Smooth muscle cell (in vitro differentiated cells): ENCODE measurements around the gene SLC5A1. TPM values are rescaled to one million over a fixed set of nuclear protein-coding genes. Genes with fewer than 3 reads are reported as not detected.

ENCODE experiments used
- DNase-seq: peaks from one replicate; lab custom pipeline; 2025; ENCODE audit not compliant: unreplicated experiment; lab: John Stamatoyannopoulos, UW
- H2AFZ ChIP-seq: fragments of 200-600 bp; sonication (generic); 2 replicates; pipeline ENCODE4 v1.6.0; 2016; ENCODE audit warnings: antibody characterized with exemption, low read depth, mild to moderate bottlenecking
- H3F3A ChIP-seq: fragments of 200-600 bp; sonication (generic); 2 replicates; pipeline ENCODE4 v1.6.0; 2017; ENCODE audit warnings: antibody characterized with exemption, low read depth
- H3K27ac ChIP-seq: fragments of 200-600 bp; sonication (generic); 2 replicates; pipeline ENCODE4 v1.5.1; 2016; ENCODE audit warnings: low read depth, mild to moderate bottlenecking
- H3K27me3 ChIP-seq: fragments of 200-600 bp; sonication (generic); 2 replicates; pipeline ENCODE4 v1.6.1; 2016; ENCODE audit warnings: low read depth, mild to moderate bottlenecking
- H3K36me3 ChIP-seq: fragments of 200-600 bp; sonication (generic); 2 replicates; pipeline ENCODE4 v1.5.1; 2016; ENCODE audit warnings: low read depth
- H3K4me1 ChIP-seq: fragments of 200-600 bp; sonication (generic); 2 replicates; pipeline ENCODE4 v1.5.1; 2016; ENCODE audit warnings: low read depth
- H3K4me2 ChIP-seq: fragments of 200-600 bp; sonication (generic); 2 replicates; pipeline ENCODE4 v1.6.0; 2016; ENCODE audit warnings: mild to moderate bottlenecking
- H3K4me3 ChIP-seq: fragments of 200-600 bp; sonication (generic); 2 replicates; pipeline ENCODE4 v1.5.1; 2016; ENCODE audit warnings: mild to moderate bottlenecking
- H3K79me2 ChIP-seq: fragments of 200-600 bp; sonication (generic); 2 replicates; pipeline ENCODE4 v1.6.0; 2016; ENCODE audit warnings: low read depth, mild to moderate bottlenecking
- H3K9ac ChIP-seq: fragments of 200-600 bp; sonication (generic); 2 replicates; pipeline ENCODE4 v1.6.0; 2016; ENCODE audit warnings: low read depth
- H3K9me3 ChIP-seq: fragments of 200-600 bp; sonication (generic); replicated peaks from 2 replicates; pipeline ENCODE4 v1.5.1; 2016; ENCODE audit warnings: low read depth
- H4K20me1 ChIP-seq: fragments of 200-600 bp; sonication (generic); 2 replicates; pipeline ENCODE4 v1.6.0; 2016; ENCODE audit warnings: low read depth
- WGBS: methylation state at CpG from one replicate; pipeline ENCODE4 v1.1.7; 2016; ENCODE audit warnings: low lambda C conversion rate; 5-methylcytosine and 5-hydroxymethylcytosine counted together
- polyA plus RNA-seq: library from polyadenylated mRNA; unstranded; fragments of >200 nt; fragmentation: Nextera tagmentation; extraction: Ambion mirVana; gene quantifications from 2 replicates; pipeline ENCODE4 v1.2.1, GENCODE V29; 2016
- total RNA-seq: library from RNA; depleted of rRNA; stranded (reverse); fragments of >200 nt; gene quantifications from 2 replicates; pipeline ENCODE4 v1.2.3, GENCODE V29; 2014
- TF ChIP-seq, protein P1 (sequence below): fragments of 200-600 bp; sonication (generic); IDR thresholded peaks from 2 replicates; pipeline ENCODE4 v1.5.1; 2017; ENCODE audit warnings: borderline replicate concordance, mild to moderate bottlenecking, antibody characterized with exemption; ENCODE audit not compliant: insufficient read depth, poor library complexity, severe bottlenecking

SLC5A1 gene
- total and polyA plus RNA-seq, 2 experiments from 2014 or later = not detected

DNA sequence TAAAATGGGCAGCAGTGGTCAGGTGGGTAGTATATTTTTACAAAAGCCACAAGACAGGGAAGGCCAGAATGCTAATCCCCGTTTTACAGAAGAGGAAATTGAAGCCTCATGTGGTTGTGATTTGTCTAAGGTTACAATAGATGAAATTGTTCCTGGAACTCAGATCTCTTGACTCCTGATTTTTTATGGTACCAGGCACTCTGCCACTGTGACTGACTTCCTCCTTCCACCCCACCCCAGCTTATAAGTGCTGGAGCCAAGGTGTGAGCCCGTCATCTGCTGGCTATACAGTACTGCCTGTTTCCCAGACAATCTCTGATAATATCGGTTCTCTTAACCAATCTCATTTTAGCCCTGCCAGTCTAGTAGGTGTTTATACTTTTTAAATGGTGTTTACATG lies 1.9 kb downstream of the SLC5A1 start:
- WGBS = 85% methylated on average over 3 of the region's 3 CpGs
- TF ChIP-seq, protein P1, sequence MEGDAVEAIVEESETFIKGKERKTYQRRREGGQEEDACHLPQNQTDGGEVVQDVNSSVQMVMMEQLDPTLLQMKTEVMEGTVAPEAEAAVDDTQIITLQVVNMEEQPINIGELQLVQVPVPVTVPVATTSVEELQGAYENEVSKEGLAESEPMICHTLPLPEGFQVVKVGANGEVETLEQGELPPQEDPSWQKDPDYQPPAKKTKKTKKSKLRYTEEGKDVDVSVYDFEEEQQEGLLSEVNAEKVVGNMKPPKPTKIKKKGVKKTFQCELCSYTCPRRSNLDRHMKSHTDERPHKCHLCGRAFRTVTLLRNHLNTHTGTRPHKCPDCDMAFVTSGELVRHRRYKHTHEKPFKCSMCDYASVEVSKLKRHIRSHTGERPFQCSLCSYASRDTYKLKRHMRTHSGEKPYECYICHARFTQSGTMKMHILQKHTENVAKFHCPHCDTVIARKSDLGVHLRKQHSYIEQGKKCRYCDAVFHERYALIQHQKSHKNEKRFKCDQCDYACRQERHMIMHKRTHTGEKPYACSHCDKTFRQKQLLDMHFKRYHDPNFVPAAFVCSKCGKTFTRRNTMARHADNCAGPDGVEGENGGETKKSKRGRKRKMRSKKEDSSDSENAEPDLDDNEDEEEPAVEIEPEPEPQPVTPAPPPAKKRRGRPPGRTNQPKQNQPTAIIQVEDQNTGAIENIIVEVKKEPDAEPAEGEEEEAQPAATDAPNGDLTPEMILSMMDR = no peak
- H3K36me3 ChIP-seq = no peaks in the 10 kb centered on the region
- no peak overlapping the region for H3K9ac ChIP-seq
- H3K79me2 ChIP-seq = no peaks in the 10 kb centered on the region
- H3K27me3 ChIP-seq = peaks cover 9% of the 10 kb centered on the region
- DNase-seq = no peak
- no peak overlapping the region for H3K27ac ChIP-seq
- H2AFZ ChIP-seq = no peak overlapping the region
- no peaks in the 10 kb centered on the region for H3K4me1 ChIP-seq
- no peak overlapping the region for H3K4me2 ChIP-seq
- no peak overlapping the region for H3K4me3 ChIP-seq
- no peaks in the 10 kb centered on the region for H3K9me3 ChIP-seq
- no peaks in the 10 kb centered on the region for H4K20me1 ChIP-seq
- H3F3A ChIP-seq = no peaks in the 10 kb centered on the region

DNA sequence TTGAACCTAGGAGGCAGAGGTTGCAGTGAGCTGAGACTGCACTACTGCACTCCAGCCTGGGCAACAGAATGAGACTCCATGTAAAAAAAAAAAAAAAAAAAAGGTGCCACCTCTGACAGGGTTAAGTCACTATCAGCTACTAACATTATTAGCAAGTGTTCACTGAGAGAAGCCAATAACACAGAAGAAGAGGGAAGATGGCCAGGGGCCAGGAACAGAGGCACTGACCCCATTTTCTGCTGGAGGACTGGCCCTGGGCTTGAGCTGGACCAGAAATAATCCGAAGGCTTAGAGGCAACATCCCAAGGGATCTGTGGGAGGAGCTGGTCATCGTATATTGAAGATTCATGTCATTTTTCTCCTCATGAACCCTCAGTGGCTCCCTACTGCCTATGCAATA lies 5.0 kb downstream of the SLC5A1 start:
- Histone ChIP-seq H3K4me2 (no peak overlapping the region), H3K79me2 (no peaks in the 10 kb centered on the region), H4K20me1 (no peaks in the 10 kb centered on the region), H3K9me3 (no peaks in the 10 kb centered on the region), H3K27ac (no peak overlapping the region), H3K27me3 (peaks cover 9% of the 10 kb centered on the region), H2AFZ (no peak overlapping the region), H3K4me1 (no peaks in the 10 kb centered on the region), H3K4me3 (no peak overlapping the region), H3F3A (no peaks in the 10 kb centered on the region), H3K9ac (no peak overlapping the region), H3K36me3 (no peaks in the 10 kb centered on the region)
- TF ChIP-seq, protein P1 = no peak
- WGBS = 73% methylated on average over 2 of the region's 2 CpGs
- no peak for DNase-seq

DNA sequence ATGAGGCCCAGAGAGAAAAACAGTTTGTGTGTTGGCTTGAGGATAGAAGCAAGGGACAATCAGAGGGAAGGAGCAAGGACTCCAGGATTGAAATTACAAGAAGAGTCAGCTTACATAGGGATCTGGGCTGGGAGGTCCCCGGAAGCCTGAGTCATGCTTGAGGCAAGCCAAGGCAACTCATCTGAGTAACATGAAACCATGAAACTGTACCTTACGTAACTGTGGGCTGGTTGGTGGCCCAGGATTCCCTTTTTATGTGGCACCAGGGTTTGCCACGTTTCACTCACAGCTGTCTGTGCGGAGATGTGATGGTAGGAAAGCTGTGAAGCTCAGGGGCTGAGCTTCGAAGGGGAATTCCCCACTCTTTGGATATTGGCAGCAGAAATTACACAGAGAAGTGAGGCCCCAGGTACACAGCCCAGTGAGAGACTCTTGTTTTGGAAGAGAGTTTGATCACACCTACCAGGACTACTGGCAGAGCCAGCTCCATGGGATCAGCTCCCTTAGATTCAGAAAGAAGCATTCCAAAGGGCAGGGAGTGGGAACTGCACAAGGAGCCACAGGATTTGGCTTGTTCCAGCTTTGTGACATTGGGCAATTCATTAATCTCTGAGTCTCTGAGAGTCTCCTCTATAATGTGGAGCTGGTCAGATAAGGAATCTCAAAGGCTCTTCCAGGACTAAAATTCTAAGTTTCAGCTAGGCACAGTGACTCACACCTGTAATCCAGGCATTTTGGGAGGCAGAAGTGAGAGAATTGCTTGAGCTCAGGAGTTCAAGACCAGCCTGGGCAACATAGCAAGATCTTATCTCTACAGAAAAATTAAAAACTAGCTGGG lies 7.8 kb downstream of the SLC5A1 start:
- Histone ChIP-seq H3K27me3 (no peaks in the 10 kb centered on the region), H4K20me1 (no peaks in the 10 kb centered on the region), H2AFZ (peak overlapping the region; percentile 6), H3K79me2 (no peaks in the 10 kb centered on the region), H3K27ac (peak overlapping the region; percentile 81), H3K9ac (peak overlapping the region; percentile 25), H3K4me3 (no peak overlapping the region), H3K9me3 (no peaks in the 10 kb centered on the region), H3F3A (no peaks in the 10 kb centered on the region), H3K4me1 (no peaks in the 10 kb centered on the region), H3K4me2 (peak overlapping the region; percentile 15), H3K36me3 (no peaks in the 10 kb centered on the region)
- WGBS = 30% methylated on average over 5 of the region's 5 CpGs
- TF ChIP-seq, protein P1 = no peak
- no peak for DNase-seq

DNA sequence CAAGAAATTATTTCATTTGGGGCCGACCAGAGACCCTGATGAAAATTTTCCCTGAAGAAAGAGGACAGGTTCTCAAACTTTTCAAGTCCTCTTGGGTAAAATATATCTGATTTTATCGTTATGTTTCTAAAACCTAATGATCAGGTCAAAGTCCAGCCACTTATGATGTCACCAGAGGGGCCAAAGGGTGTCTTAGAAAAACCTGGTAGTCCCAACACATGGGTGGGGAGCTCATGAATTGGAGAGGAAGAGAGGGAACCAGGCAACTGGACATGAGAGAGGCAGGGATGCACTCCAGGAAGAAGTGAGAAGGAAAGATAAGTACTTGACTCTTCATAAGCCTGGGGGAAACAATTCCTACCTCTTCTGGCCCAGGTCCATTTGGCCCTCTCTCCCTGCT lies 9.2 kb downstream of the SLC5A1 start:
- TF ChIP-seq, protein P1 = no peak
- Histone ChIP-seq H3K79me2 (no peaks in the 10 kb centered on the region), H3K9me3 (no peaks in the 10 kb centered on the region), H3F3A (no peaks in the 10 kb centered on the region), H2AFZ (no peak overlapping the region), H4K20me1 (no peaks in the 10 kb centered on the region), H3K9ac (no peak overlapping the region), H3K36me3 (no peaks in the 10 kb centered on the region), H3K27ac (no peak overlapping the region), H3K4me3 (no peak overlapping the region), H3K4me2 (no peak overlapping the region), H3K27me3 (no peaks in the 10 kb centered on the region), H3K4me1 (no peaks in the 10 kb centered on the region)
- 84% methylated on average over 2 of the region's 2 CpGs for WGBS
- DNase-seq = no peak
